Right lobe of liver (tissue), 4 donors: ENCODE data around the gene SRPK2.

Experiments
- POLR2A ChIP-seq: fragments of 450-650 bp; IDR thresholded peaks from one replicate; pipeline ENCODE4 v1.6.1; 2017; ENCODE audit warnings: antibody characterized with exemption, mild to moderate bottlenecking
- TF ChIP-seq, protein P1 (sequence below), 4 donors: fragments of 200-600 bp in 3 of 4; fragments of 450-650 bp in 1 of 4; IDR thresholded peaks; one replicate each; pipeline versions ENCODE4 v1.5.1 to v1.8.0; 2016 to 2022; ENCODE audit warnings: antibody characterized with exemption in 4 of 4, mild to moderate bottlenecking in 2 of 4
- donor health status: DM: no; HTN: no; CAD: no.
- donor health status: DM: no; HTN: no; CAD: no.
- donor health status: DM: no; HTN: yes; CAD: no.

- no peak for TF ChIP-seq POLR2A
- TF ChIP-seq, protein P1, sequence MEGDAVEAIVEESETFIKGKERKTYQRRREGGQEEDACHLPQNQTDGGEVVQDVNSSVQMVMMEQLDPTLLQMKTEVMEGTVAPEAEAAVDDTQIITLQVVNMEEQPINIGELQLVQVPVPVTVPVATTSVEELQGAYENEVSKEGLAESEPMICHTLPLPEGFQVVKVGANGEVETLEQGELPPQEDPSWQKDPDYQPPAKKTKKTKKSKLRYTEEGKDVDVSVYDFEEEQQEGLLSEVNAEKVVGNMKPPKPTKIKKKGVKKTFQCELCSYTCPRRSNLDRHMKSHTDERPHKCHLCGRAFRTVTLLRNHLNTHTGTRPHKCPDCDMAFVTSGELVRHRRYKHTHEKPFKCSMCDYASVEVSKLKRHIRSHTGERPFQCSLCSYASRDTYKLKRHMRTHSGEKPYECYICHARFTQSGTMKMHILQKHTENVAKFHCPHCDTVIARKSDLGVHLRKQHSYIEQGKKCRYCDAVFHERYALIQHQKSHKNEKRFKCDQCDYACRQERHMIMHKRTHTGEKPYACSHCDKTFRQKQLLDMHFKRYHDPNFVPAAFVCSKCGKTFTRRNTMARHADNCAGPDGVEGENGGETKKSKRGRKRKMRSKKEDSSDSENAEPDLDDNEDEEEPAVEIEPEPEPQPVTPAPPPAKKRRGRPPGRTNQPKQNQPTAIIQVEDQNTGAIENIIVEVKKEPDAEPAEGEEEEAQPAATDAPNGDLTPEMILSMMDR (IDR thresholded peaks at IDR 0.05), result no peak
Observed at GRCh38 chr7:105396566-105396965, 7.8 kb upstream of the SRPK2 start.
